ENCODE measurements around the gene ADAM19. TPM values are rescaled to one million over a fixed set of nuclear protein-coding genes. Genes with fewer than 3 reads are reported as not detected.

Gene ADAM19
- total RNA-seq, 3 donors from 2014 or later: 37.9 to 54.9 (median 49.2) TPM

DNA sequence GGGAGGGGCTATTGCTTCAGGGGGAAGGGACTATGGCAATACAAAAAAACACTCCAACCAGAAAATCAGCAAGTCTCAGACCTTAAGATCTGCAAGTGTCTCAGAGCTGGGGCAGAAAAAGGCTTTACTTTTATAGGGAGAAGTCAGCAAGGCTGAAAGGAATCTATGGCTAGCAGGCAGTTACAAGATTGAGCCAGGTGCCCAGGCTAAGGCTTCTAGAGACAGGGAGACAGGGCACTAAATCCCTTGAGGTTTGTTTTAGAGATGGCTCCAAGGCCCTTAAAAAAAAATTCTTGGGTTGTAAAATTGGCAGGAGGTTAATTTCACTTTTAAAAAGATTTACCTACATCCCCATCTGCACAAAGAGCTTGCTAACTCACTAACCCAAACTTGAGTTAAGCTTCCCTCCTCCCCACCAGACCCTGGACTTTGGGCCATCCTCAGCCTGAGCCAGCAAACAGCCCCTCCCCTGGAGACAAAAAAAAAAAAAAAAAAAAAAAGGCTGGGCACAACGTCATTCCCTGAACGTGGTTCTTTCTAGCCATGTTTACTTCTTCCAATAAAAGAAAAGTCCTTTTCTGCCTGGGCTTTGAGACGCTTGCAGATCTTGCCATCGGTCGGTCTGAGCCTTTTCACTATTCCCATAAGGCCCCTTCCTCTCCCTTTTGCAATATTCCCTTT is 97.6 kb downstream of the ADAM19 start:
- H3K27me3 Mint-ChIP-seq (ENCODE audit: low read depth): no peaks in the 10 kb centered on the region
- peaks cover 28% of the 10 kb centered on the region for H3K36me3 Mint-ChIP-seq (ENCODE audit: insufficient read depth)
- ATAC-seq (no peak), DNase-seq (no peak)
- H3K9me3 Mint-ChIP-seq: no peaks in the 10 kb centered on the region
- H3K4me3 Mint-ChIP-seq: no peak overlapping the region
- peaks cover 21% of the 10 kb centered on the region for H3K4me1 Mint-ChIP-seq (ENCODE audit: low read depth)

DNA sequence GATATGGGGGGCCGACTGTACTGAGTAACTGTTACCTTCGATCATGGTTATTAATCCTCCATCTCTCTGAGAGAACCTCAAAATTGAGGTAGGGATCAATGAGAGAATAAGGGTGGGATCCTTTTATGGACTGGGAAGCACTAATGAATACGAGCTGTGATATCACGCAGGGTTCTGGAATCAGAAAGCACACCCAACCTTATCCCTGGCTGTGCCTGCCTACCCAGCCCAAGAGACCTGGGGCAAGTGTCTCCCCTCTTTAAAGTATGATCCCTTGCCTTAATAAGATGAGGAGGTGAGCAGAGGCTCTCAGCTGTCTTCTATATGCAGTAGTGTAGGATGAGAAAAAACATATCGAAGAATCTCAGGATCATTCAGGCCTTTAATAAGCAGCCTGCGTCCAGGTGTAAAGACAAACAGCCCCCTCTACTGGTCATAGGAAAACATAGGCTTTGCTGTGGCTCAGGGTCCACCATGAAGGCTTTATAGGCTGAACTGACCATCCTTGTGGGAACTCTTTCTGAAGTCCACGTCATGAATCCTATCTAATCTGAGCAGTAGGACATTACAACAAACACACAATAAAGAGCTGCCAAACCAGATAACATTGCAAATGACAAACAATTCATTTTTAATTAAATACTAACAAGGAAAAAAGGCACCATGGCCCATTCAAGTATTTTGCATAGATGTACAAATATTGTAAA is 98.7 kb downstream of the ADAM19 start:
- DNase-seq (no peak), ATAC-seq (peak in 1 of 2 donors; percentile 70)
- peaks cover 24% of the 10 kb centered on the region for H3K36me3 Mint-ChIP-seq (ENCODE audit: insufficient read depth)
- peaks cover 21% of the 10 kb centered on the region for H3K4me1 Mint-ChIP-seq (ENCODE audit: low read depth)
- H3K4me3 Mint-ChIP-seq: no peak overlapping the region
- H3K27me3 Mint-ChIP-seq (ENCODE audit: low read depth): no peaks in the 10 kb centered on the region
- no peaks in the 10 kb centered on the region for H3K9me3 Mint-ChIP-seq

- ATAC-seq (no peak), DNase-seq (no peak)
- Mint-ChIP-seq H3K4me3 (no peak overlapping the region), H3K36me3 (ENCODE audit: insufficient read depth) (peaks cover 20% of the 10 kb centered on the region), H3K9me3 (no peaks in the 10 kb centered on the region), H3K27me3 (ENCODE audit: low read depth) (no peaks in the 10 kb centered on the region), H3K4me1 (ENCODE audit: low read depth) (peaks cover 17% of the 10 kb centered on the region)
Observed at GRCh38 chr5:157475432-157475831, 100.1 kb downstream of the ADAM19 start.

- ATAC-seq (no peak), DNase-seq (no peak)
- peaks cover 17% of the 10 kb centered on the region for H3K36me3 Mint-ChIP-seq (ENCODE audit: insufficient read depth)
- H3K9me3 Mint-ChIP-seq: no peaks in the 10 kb centered on the region
- peaks cover 8% of the 10 kb centered on the region for H3K4me1 Mint-ChIP-seq (ENCODE audit: low read depth)
- H3K4me3 Mint-ChIP-seq: no peak overlapping the region
- no peaks in the 10 kb centered on the region for H3K27me3 Mint-ChIP-seq (ENCODE audit: low read depth)
Observed at GRCh38 chr5:157473383-157474320, 101.9 kb downstream of the ADAM19 start.

DNA sequence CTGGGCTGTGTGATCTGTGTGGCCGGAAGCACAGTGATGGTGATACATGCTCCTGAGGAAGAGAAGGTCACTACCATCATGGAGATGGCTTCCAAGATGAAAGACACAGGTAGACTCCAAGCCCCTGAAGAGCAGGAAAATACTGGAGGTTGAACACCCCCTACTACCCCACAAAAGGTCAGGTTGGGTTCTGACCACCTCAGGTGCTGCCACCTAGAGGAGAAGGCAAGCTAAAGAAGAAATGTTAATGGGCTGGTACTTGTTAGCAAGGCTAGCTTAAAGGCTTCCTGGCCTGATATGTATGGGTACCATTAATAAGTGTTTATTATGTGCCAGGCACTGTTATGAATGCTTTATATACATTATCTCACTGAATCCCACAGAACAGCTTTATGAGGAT is 103.9 kb downstream of the ADAM19 start:
- DNase-seq (no peak), ATAC-seq (peak; percentile 34 to 41)
- Mint-ChIP-seq H3K27me3 (ENCODE audit: low read depth) (no peaks in the 10 kb centered on the region), H3K36me3 (ENCODE audit: insufficient read depth) (peaks cover 12% of the 10 kb centered on the region), H3K4me3 (no peak overlapping the region), H3K9me3 (no peaks in the 10 kb centered on the region), H3K4me1 (ENCODE audit: low read depth) (no peaks in the 10 kb centered on the region)

DNA sequence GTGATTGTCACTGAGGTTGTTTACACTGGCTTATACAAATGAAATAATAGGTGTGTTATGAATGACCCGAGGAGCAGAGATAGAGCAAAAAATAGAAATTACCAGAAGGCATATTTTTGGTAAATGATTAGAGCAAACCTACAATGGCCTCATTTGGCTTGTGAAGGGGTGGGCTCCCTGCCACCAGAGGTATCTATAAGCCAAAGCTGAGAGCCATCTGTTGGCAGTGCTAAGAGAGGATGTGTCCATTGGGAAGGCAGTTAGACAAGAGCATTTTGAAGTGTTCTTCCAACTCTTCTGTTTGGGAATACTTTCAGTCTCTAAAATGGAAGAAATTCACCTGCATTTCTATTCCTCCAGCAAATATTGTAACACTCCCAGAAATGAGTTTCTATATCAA is 104.9 kb downstream of the ADAM19 start:
- Mint-ChIP-seq H3K36me3 (ENCODE audit: insufficient read depth) (peaks cover 11% of the 10 kb centered on the region), H3K4me3 (no peak overlapping the region), H3K27me3 (ENCODE audit: low read depth) (no peaks in the 10 kb centered on the region), H3K9me3 (no peaks in the 10 kb centered on the region), H3K4me1 (ENCODE audit: low read depth) (no peaks in the 10 kb centered on the region)
- no peak for ATAC-seq
- DNase-seq: no peak

- Mint-ChIP-seq H3K9me3 (no peaks in the 10 kb centered on the region), H3K36me3 (ENCODE audit: insufficient read depth) (peaks cover 9% of the 10 kb centered on the region)
- no peak for DNase-seq
Observed at GRCh38 chr5:157469687-157470086, 105.9 kb downstream of the ADAM19 start.

DNA sequence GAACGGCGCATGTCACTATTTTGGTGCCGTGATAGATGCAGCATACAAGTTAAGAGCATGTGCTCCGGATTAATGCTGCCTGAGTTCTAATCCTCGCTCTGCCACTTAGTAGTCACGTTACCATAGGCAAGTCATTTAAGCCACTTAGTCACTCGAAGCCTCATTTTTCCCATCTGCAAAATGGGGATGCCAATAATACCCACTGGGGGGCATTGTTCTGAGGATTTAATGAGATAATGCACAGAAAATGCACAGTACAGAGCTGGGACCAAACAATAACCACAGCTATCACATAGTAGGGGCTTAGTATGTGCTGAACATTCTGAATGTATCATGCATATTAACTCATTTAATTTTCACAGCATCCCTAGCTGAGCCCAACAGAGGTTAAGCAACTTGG is 106.5 kb downstream of the ADAM19 start:
- H3K9me3 Mint-ChIP-seq: no peaks in the 10 kb centered on the region
- no peaks in the 10 kb centered on the region for H3K27me3 Mint-ChIP-seq (ENCODE audit: low read depth)
- H3K4me3 Mint-ChIP-seq: no peak overlapping the region
- peaks cover 14% of the 10 kb centered on the region for H3K4me1 Mint-ChIP-seq (ENCODE audit: low read depth)
- peaks cover 8% of the 10 kb centered on the region for H3K36me3 Mint-ChIP-seq (ENCODE audit: insufficient read depth)
- DNase-seq (no peak), ATAC-seq (no peak)

More at GRCh38 chr5:157469687-157470086, 105.9 kb downstream of the ADAM19 start:
- Mint-ChIP-seq H3K27me3 (ENCODE audit: low read depth) (no peaks in the 10 kb centered on the region), H3K4me1 (ENCODE audit: low read depth) (peaks cover 8% of the 10 kb centered on the region), H3K4me3 (no peak overlapping the region)
- no peak for ATAC-seq

- DNase-seq (no peak), ATAC-seq (no peak)
- H3K27me3 Mint-ChIP-seq (ENCODE audit: low read depth): no peaks in the 10 kb centered on the region
- H3K4me3 Mint-ChIP-seq: no peak overlapping the region
- no peaks in the 10 kb centered on the region for H3K9me3 Mint-ChIP-seq
- peaks cover 5% of the 10 kb centered on the region for H3K36me3 Mint-ChIP-seq (ENCODE audit: insufficient read depth)
- peaks cover 20% of the 10 kb centered on the region for H3K4me1 Mint-ChIP-seq (ENCODE audit: low read depth)
Observed at GRCh38 chr5:157468293-157468965, 107.1 kb downstream of the ADAM19 start.

DNA sequence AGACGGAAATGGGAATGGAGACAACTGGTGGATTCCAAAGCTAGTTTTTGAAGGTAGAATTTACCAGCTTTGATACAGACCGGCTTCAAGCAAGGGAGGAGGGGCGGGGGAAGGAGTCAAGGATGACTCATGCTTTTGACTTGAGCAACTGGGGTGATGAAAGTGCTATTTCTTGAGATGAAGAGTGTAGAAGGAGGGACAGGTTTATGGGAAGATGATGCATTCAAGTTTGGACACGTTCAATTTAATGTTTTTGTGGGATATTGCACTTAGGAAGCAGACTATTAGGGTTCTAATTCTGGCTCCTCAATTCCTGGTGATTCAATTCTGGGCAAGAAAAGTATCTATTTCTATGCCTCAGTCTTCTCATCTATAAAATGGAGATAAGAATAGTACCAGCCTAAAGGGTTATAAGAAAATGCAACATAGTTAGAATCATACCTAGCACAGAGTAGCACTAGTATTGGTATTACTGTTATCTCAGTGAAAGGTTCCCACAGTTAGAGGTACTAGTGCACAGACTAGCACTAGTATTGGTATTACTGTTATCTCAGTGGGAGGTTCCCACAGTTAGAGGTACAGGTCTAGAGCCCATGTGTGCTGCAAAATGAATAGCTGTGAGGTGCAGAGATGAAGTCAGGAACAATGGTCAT is 110.9 kb downstream of the ADAM19 start:
- peaks cover 17% of the 10 kb centered on the region for H3K27me3 Mint-ChIP-seq (ENCODE audit: low read depth)
- H3K4me3 Mint-ChIP-seq: peak overlapping the region; percentile 34
- peaks cover 28% of the 10 kb centered on the region for H3K4me1 Mint-ChIP-seq (ENCODE audit: low read depth)
- no peaks in the 10 kb centered on the region for H3K9me3 Mint-ChIP-seq
- H3K36me3 Mint-ChIP-seq (ENCODE audit: insufficient read depth): no peaks in the 10 kb centered on the region
- DNase-seq: peak; percentile 48
- peak; percentile 80 to 88 for ATAC-seq

GRCh38 chr5:157463621-157464518 is 111.7 kb downstream of the ADAM19 start:
- DNase-seq (no peak), ATAC-seq (peak in 1 of 2 donors; percentile 3)
- Mint-ChIP-seq H3K4me3 (peak overlapping the region; percentile 34), H3K4me1 (ENCODE audit: low read depth) (peaks cover 30% of the 10 kb centered on the region), H3K9me3 (no peaks in the 10 kb centered on the region), H3K27me3 (ENCODE audit: low read depth) (peaks cover 20% of the 10 kb centered on the region), H3K36me3 (ENCODE audit: insufficient read depth) (no peaks in the 10 kb centered on the region)

DNA sequence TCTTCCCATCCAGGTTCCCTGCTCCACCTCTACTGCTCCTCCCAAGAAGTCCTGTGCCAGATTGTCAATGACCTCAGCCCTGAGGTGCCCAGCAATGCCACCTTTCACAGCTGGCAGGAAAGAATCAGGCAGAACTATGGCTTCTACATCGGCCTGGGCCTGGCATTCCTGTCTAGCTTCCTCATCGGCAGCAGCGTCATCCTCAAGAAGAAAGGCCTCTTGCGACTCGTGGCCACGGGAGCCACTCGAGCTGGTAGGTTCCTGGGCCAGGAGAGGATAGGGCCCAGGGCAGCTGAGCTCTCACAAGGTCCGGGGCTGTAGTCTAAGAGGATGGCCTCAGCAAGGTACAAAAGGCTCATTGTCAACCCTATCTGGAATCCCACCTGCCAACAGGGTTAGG is 112.5 kb downstream of the ADAM19 start:
- no peak for ATAC-seq
- Mint-ChIP-seq H3K27me3 (ENCODE audit: low read depth) (peaks cover 21% of the 10 kb centered on the region), H3K36me3 (ENCODE audit: insufficient read depth) (no peaks in the 10 kb centered on the region), H3K4me3 (no peak overlapping the region), H3K4me1 (ENCODE audit: low read depth) (peaks cover 30% of the 10 kb centered on the region), H3K9me3 (no peaks in the 10 kb centered on the region)
- no peak for DNase-seq

All from activated T-cell treated with anti-CD3 and anti-CD28 coated beads, Interleukin-2, amount 50 U/mL, for 4 hours (primary cell).